Islet of Langerhans (tissue), 1 donor: ENCODE results near the gene SLC22A4.

Source experiments
- FAIRE-seq: peaks from one replicate; lab custom pipeline; 2011; peaks lifted over from hg19 to GRCh38; lab: Jason Lieb, UNC

SLC22A4 gene

GRCh38 chr5:132293992-132294727 is at the start of gene SLC22A4:
Gene SLC22A4, plus strand, starts transcription at chr5:132294394. Its CDS starts 223 bp downstream, at chr5:132294617.
- no peak for FAIRE-seq

- FAIRE-seq = no peak
These were observed 48.6 kb upstream of the SLC22A4 start for GRCh38 chr5:132245593-132245992.

GRCh38 chr5:132246806-132247205 is 47.4 kb upstream of the SLC22A4 start:
- no peak for FAIRE-seq

GRCh38 chr5:132250547-132250946 is 43.6 kb upstream of the SLC22A4 start:
- FAIRE-seq = no peak

- no peak for FAIRE-seq
These were observed 42.9 kb upstream of the SLC22A4 start for GRCh38 chr5:132251220-132251725.

GRCh38 chr5:132253008-132253441 is 41.2 kb upstream of the SLC22A4 start:
- no peak for FAIRE-seq

- FAIRE-seq = no peak
These were observed 40.5 kb upstream of the SLC22A4 start for GRCh38 chr5:132253452-132254320.

GRCh38 chr5:132254321-132254977 is 39.7 kb upstream of the SLC22A4 start:
- no peak for FAIRE-seq

GRCh38 chr5:132256086-132256782 is 38.0 kb upstream of the SLC22A4 start:
- FAIRE-seq = no peak

GRCh38 chr5:132256783-132257130 is 37.4 kb upstream of the SLC22A4 start:
- FAIRE-seq = no peak

- FAIRE-seq = no peak
These were observed 36.8 kb upstream of the SLC22A4 start, which contains the start of gene PDLIM4 for GRCh38 chr5:132257131-132258101. Gene PDLIM4, plus strand, starts transcription at chr5:132257696. Its CDS starts 39 bp downstream, at chr5:132257735.

- FAIRE-seq = no peak
These were observed 35.8 kb upstream of the SLC22A4 start for GRCh38 chr5:132258102-132259068.

GRCh38 chr5:132259069-132259851 is 34.9 kb upstream of the SLC22A4 start:
- no peak for FAIRE-seq

GRCh38 chr5:132260051-132260450 is 34.1 kb upstream of the SLC22A4 start:
- FAIRE-seq = no peak

- no peak for FAIRE-seq
These were observed 33.3 kb upstream of the SLC22A4 start for GRCh38 chr5:132260714-132261551.

- no peak for FAIRE-seq
These were observed 32.0 kb upstream of the SLC22A4 start for GRCh38 chr5:132261881-132262845.
